ENCODE data around the gene WDR75.

DNA sequence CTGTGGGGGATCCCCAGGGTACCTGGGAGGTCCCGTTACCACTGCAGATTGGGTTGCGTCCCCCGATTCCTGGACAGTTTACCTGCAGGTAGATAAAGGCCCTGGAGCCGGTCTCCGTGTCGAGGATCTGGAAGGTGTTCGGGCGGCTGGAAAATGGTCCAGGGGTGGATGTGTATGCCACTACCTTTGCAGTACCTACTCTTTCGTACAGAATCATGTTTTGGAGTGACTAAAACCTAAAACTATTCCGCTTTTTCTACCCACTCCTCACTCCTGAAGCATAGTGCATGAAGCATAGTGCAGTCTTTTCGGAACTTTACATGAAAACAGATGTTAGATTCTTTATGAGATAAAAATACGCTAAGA lies 418 bp downstream of the WDR75 start:
- TF ChIP-seq POLR2A (IDR thresholded peaks at IDR 0.05) (no peak), POLR2AphosphoS5 (IDR thresholded peaks at IDR 0.05) (no peak)

Measured in prostate gland (tissue), 1 donor.